Kidney glomerular epithelial cell (primary cell): ENCODE measurements around the gene ARMC9.
"Not testable (repeated sequence)": the region's sequence is repeated elsewhere in the genome, so short reads cannot be mapped to it uniquely, and the experiment has no call there.

Source experiments
- DNase-seq: peaks from one replicate; lab custom pipeline; 2025; lab: John Stamatoyannopoulos, UW

The ARMC9 gene

GRCh38 chr2:231343988-231344387 lies 145.6 kb downstream of the ARMC9 start:
- DNase-seq, result no peak

GRCh38 chr2:231344851-231345250 lies 146.4 kb downstream of the ARMC9 start:
- DNase-seq, result no peak

GRCh38 chr2:231347081-231347480 lies 148.7 kb downstream of the ARMC9 start:
- no peak for DNase-seq

GRCh38 chr2:231347638-231348037 lies 149.2 kb downstream of the ARMC9 start:
- DNase-seq, result no peak

- no peak for DNase-seq
Measured at GRCh38 chr2:231348173-231348572, 149.7 kb downstream of the ARMC9 start.

GRCh38 chr2:231348704-231349373 lies 150.4 kb downstream of the ARMC9 start:
- no peak for DNase-seq

GRCh38 chr2:231349374-231349735 lies 150.9 kb downstream of the ARMC9 start:
- DNase-seq, result not testable (repeated sequence)

GRCh38 chr2:231351648-231352047 lies 153.2 kb downstream of the ARMC9 start:
- DNase-seq, result no peak

GRCh38 chr2:231353469-231353868 lies 155.0 kb downstream of the ARMC9 start:
- no peak for DNase-seq

- DNase-seq, result no peak
Measured at GRCh38 chr2:231355508-231356465, 157.4 kb downstream of the ARMC9 start.

- DNase-seq, result no peak
Measured at GRCh38 chr2:231356466-231356844, 158.0 kb downstream of the ARMC9 start.

GRCh38 chr2:231357048-231357447 lies 158.6 kb downstream of the ARMC9 start:
- DNase-seq, result no peak

GRCh38 chr2:231357931-231358330 lies 159.5 kb downstream of the ARMC9 start:
- no peak for DNase-seq

GRCh38 chr2:231359441-231359840 lies 161.0 kb downstream of the ARMC9 start:
- DNase-seq, result no peak

GRCh38 chr2:231359948-231360347 lies 161.5 kb downstream of the ARMC9 start:
- no peak for DNase-seq

- no peak for DNase-seq
Measured at GRCh38 chr2:231360401-231360800, 162.0 kb downstream of the ARMC9 start.

GRCh38 chr2:231360881-231361371 lies 162.5 kb downstream of the ARMC9 start:
- DNase-seq, result no peak

- no peak for DNase-seq
Measured at GRCh38 chr2:231361701-231362554, 163.5 kb downstream of the ARMC9 start.

- DNase-seq, result no peak
Measured at GRCh38 chr2:231362555-231363184, 164.2 kb downstream of the ARMC9 start.

GRCh38 chr2:231364061-231364460 lies 165.6 kb downstream of the ARMC9 start:
- DNase-seq, result no peak

- no peak for DNase-seq
Measured at GRCh38 chr2:231364961-231365810, 166.8 kb downstream of the ARMC9 start.
